HepG2 (cell line): Measurements from ENCODE around the gene ZNF195. TPM values are rescaled to one million over a fixed set of nuclear protein-coding genes. Genes with fewer than 3 reads are reported as not detected.

ENCODE experiments used
- AGO1 ChIP-seq: fragments of 200-400 bp; formaldehyde crosslinking; IDR thresholded peaks from 2 replicates; pipeline ENCODE4 v1.6.1; 2017; ENCODE audit warnings: mild to moderate bottlenecking, low read depth, low read length, moderate library complexity; ENCODE audit not compliant: poor library complexity, severe bottlenecking
- AGO2 ChIP-seq: fragments of 200-400 bp; formaldehyde crosslinking; optimal IDR thresholded peaks from 2 replicates; pipeline ENCODE3; 2017; ENCODE audit warnings: mild to moderate bottlenecking, low read depth, low read length, moderate library complexity
- ARID3A ChIP-seq: IDR thresholded peaks from 2 replicates; pipeline ENCODE4 v1.6.1; 2012; ENCODE audit warnings: low read depth, low read length, improper control_type of control experiment
- ARNTL ChIP-seq: sonication (generic); formaldehyde crosslinking; IDR thresholded peaks from 2 replicates; pipeline ENCODE4 v1.4.0; 2020; ENCODE audit warnings: mild to moderate bottlenecking, missing genetic modification reagents
- ATF3 ChIP-seq: sonication (generic); formaldehyde crosslinking; IDR thresholded peaks from 2 replicates; pipeline ENCODE4 v1.4.0; 2020; ENCODE audit warnings: missing genetic modification reagents
- ATF5 ChIP-seq: sonication (generic); formaldehyde crosslinking; IDR thresholded peaks from 2 replicates; pipeline ENCODE4 v1.4.0; 2020; ENCODE audit warnings: mild to moderate bottlenecking, low read depth, missing genetic modification reagents
- CHCHD3 ChIP-seq: sonication (generic); formaldehyde crosslinking; IDR thresholded peaks from 2 replicates; pipeline ENCODE4 v1.8.0; 2022; ENCODE audit warnings: mild to moderate bottlenecking, missing genetic modification reagents, moderate library complexity
- ELF4 ChIP-seq: sonication (generic); formaldehyde crosslinking; IDR thresholded peaks from 2 replicates; pipeline ENCODE4 v1.5.0; 2020; ENCODE audit warnings: missing genetic modification reagents, mild to moderate bottlenecking, moderate library complexity, borderline replicate concordance
- GZF1 ChIP-seq: sonication (generic); formaldehyde crosslinking; IDR thresholded peaks from 2 replicates; pipeline ENCODE4 v1.5.1; 2020; ENCODE audit warnings: mild to moderate bottlenecking, missing genetic modification reagents
- IRF2 ChIP-seq: IDR thresholded peaks from 2 replicates; pipeline ENCODE4 v1.6.1; 2018; ENCODE audit warnings: missing genetic modification reagents, missing compliant biosample characterization
- IRX3 ChIP-seq: sonication (generic); formaldehyde crosslinking; IDR thresholded peaks from 2 replicates; pipeline ENCODE4 v1.8.1; 2023; ENCODE audit warnings: mild to moderate bottlenecking, low read depth, missing genetic modification reagents, borderline replicate concordance
- LRRFIP1 ChIP-seq: sonication (generic); formaldehyde crosslinking; conservative IDR thresholded peaks from 2 replicates; pipeline ENCODE4 v1.4.0; 2020; ENCODE audit warnings: missing genetic modification reagents
- MZF1 ChIP-seq: sonication (generic); formaldehyde crosslinking; IDR thresholded peaks from 2 replicates; pipeline ENCODE4 v1.8.1; 2023; ENCODE audit warnings: mild to moderate bottlenecking, missing genetic modification reagents, borderline replicate concordance
- NBN ChIP-seq: fragments of 450-650 bp; conservative IDR thresholded peaks from 2 replicates; pipeline ENCODE4 v1.6.1; 2017
- RAD21 ChIP-seq: fragments of 450-650 bp; formaldehyde crosslinking; IDR thresholded peaks from 2 replicates; pipeline ENCODE4 v1.5.0; 2020; ENCODE audit warnings: mild to moderate bottlenecking
- XRCC5 ChIP-seq: fragments of 200-400 bp; formaldehyde crosslinking; optimal IDR thresholded peaks from 2 replicates; pipeline ENCODE3; 2017; ENCODE audit warnings: mild to moderate bottlenecking, low read length
- ZBTB49 ChIP-seq: sonication (generic); formaldehyde crosslinking; IDR thresholded peaks from 2 replicates; pipeline ENCODE4 v1.4.0; 2020; ENCODE audit warnings: missing genetic modification reagents, borderline replicate concordance
- ZFYVE20 ChIP-seq: sonication (generic); formaldehyde crosslinking; IDR thresholded peaks from 2 replicates; pipeline ENCODE4 v1.8.0; 2023; ENCODE audit warnings: low read depth, mild to moderate bottlenecking, moderate library complexity, missing genetic modification reagents, borderline replicate concordance
- ZNF432 ChIP-seq: sonication (generic); formaldehyde crosslinking; IDR thresholded peaks from 2 replicates; pipeline ENCODE4 v1.5.0; 2020; ENCODE audit warnings: missing genetic modification reagents, mild to moderate bottlenecking, borderline replicate concordance
- ZNF441 ChIP-seq: sonication (generic); formaldehyde crosslinking; IDR thresholded peaks from 2 replicates; pipeline ENCODE4 v1.7.0; 2021; ENCODE audit warnings: missing genetic modification reagents, borderline replicate concordance
- polyA plus RNA-seq, 8 experiments: library from polyadenylated mRNA; depleted of rRNA in 3 of 8; stranded (reverse) in 7 of 8; unstranded in 1 of 8; fragments of >200 nt; fragmentation: Illumina TruSeq in 4 of 8; extraction: Trizol in 4 of 8; gene quantifications; 2 replicates each; pipeline versions ENCODE4 v1.2.1 to v1.2.3, GENCODE V29; 2011 to 2016; ENCODE audit warnings: low read depth in 4 of 8, missing spikeins in 1 of 8, mixed read lengths in 1 of 8; ENCODE audit not compliant: insufficient read depth in 1 of 8
- total RNA-seq, 5 experiments: library from RNA; depleted of rRNA; stranded (reverse); fragments of >200 nt; fragmentation: Illumina TruSeq; extraction: Trizol; gene quantifications; 2 replicates each; pipeline ENCODE4 v1.2.3, GENCODE V29; 2016; ENCODE audit warnings: low read depth in 1 of 5

Gene ZNF195
- total and polyA plus RNA-seq, 2 of the 13 experiments (the other 11 are each of a cell fraction or from before 2014, with no cell fraction given) = 17.3 to 31.4 TPM

- TF ChIP-seq ARID3A (no peak), ZBTB49 (CRISPR knock-in tag) (no peak), ZNF441 (CRISPR knock-in tag) (peak; percentile 54; the same call in 1 of the 2 replicates), AGO1 (no peak), ELF4 (peak; percentile 90; the same call in 1 of the 2 replicates), ZFYVE20 (CRISPR knock-in tag) (no peak), AGO2 (peak; percentile 73), GZF1 (no peak), ZNF432 (CRISPR knock-in tag) (no peak), CHCHD3 (CRISPR knock-in tag) (peak; percentile 47; the same call in 1 of the 2 replicates), NBN (no peak), RAD21 (0 out of 2 replicates have a peak, but pooled peaks have one; percentile 32), ATF3 (CRISPR knock-in tag) (peak; percentile 26; the same call in 1 of the 2 replicates), XRCC5 (peak; percentile 34), ARNTL (CRISPR knock-in tag) (peak; percentile 85), IRX3 (no peak), IRF2 (CRISPR knock-in tag) (peak; percentile 48; the same call in 1 of the 2 replicates), LRRFIP1 (CRISPR knock-in tag) (no peak), MZF1 (no peak), ATF5 (peak; percentile 45; the same call in 1 of the 2 replicates)
These were observed at the start of gene ZNF195 (continued) for GRCh38 chr11:3378426-3379423.
